Caco-2 (cell line): ENCODE results near the gene UBE2E2. TPM values are rescaled to one million over a fixed set of nuclear protein-coding genes. Genes with fewer than 3 reads are reported as not detected.

Source experiments
- BruUV-seq: library from RNA; stranded (reverse); fragments of 400-500 nt; replicated peaks from 2 replicates; lab custom pipeline; 2021; lab: Mats Ljungman, UMichigan
- CTCF ChIA-PET: fragments of 300-600 bp; sonication (Branson Sonifier 250); formaldehyde crosslinking; loops from one replicate; lab custom pipeline; 2022; ENCODE audit warnings: antibody characterized with exemption; lab: Charles Lee
- POLR2A ChIA-PET: fragments of 300-600 bp; sonication (Branson Sonifier 250); formaldehyde crosslinking; loops from one replicate; lab custom pipeline; 2022; ENCODE audit warnings: antibody characterized with exemption; lab: Charles Lee
- DNase-seq, 2 experiments: peaks; one replicate each; pipeline versions ENCODE4 v3.0.0 to v3.0.0-alpha.2; 2020 to 2022
- H3K27me3 ChIP-seq: replicated peaks from 2 replicates; pipeline ENCODE4 v1.6.0; 2011; ENCODE audit warnings: low read length; ENCODE audit not compliant: control insufficient read depth, insufficient read depth
- H3K36me3 ChIP-seq: 2 replicates; pipeline ENCODE4 v1.5.1; 2011; ENCODE audit warnings: low read length; ENCODE audit not compliant: control insufficient read depth, insufficient read depth
- H3K4me1 ChIP-seq: fragments of 250-450 bp; sonication (Bioruptor Pico); 2 replicates; pipeline ENCODE4 v1.5.1; 2020; ENCODE audit warnings: mild to moderate bottlenecking
- H3K4me3 ChIP-seq: 2 replicates; pipeline ENCODE4 v1.5.1; 2011; ENCODE audit warnings: low read depth, mild to moderate bottlenecking, control low read depth, low read length
- H3K9me3 ChIP-seq: fragments of 250-450 bp; sonication (Bioruptor Pico); 2 replicates; pipeline ENCODE4 v1.5.1; 2020; ENCODE audit warnings: mild to moderate bottlenecking, moderate library complexity
- H3K27ac Mint-ChIP-seq: one replicate; pipeline ENCODE4 v1.8.0; 2022; ENCODE audit warnings: mixed read lengths; ENCODE audit not compliant: unreplicated experiment
- H3K27me3 Mint-ChIP-seq: one replicate; pipeline ENCODE4 v1.8.0; 2022; ENCODE audit warnings: mixed read lengths; ENCODE audit not compliant: insufficient read depth, unreplicated experiment
- H3K36me3 Mint-ChIP-seq: one replicate; pipeline ENCODE4 v1.8.0; 2022; ENCODE audit warnings: mild to moderate bottlenecking, mixed read lengths; ENCODE audit not compliant: insufficient read depth, unreplicated experiment
- H3K4me1 Mint-ChIP-seq: one replicate; pipeline ENCODE4 v1.8.0; 2022; ENCODE audit warnings: low read depth, mixed read lengths; ENCODE audit not compliant: unreplicated experiment
- H3K4me3 Mint-ChIP-seq: one replicate; pipeline ENCODE4 v1.8.0; 2022; ENCODE audit warnings: mild to moderate bottlenecking, moderate library complexity, mixed read lengths; ENCODE audit not compliant: unreplicated experiment
- H3K9me3 Mint-ChIP-seq: one replicate; pipeline ENCODE4 v1.8.0; 2022; ENCODE audit warnings: mixed read lengths; ENCODE audit not compliant: unreplicated experiment
- intact Hi-C: fragments of 100-400 bp; cut with micrococcal nuclease; formaldehyde crosslinking; loops from one replicate; pipeline ENCODE4 v1.10.0; 2022; ENCODE audit not compliant: unreplicated experiment
- total RNA-seq: library from RNA; stranded (reverse); gene quantifications from 2 replicates; pipeline ENCODE4 v1.2.3, GENCODE V29; 2022
- TF ChIP-seq, protein P1 (sequence below), 2 experiments: fragments of 200-600 bp in 1 of 2; IDR thresholded peaks; 1 replicate in 1 of 2; 2 replicates in 1 of 2; pipeline versions ENCODE4 v1.5.1 to v1.8.0; 2011 to 2022; ENCODE audit warnings: antibody characterized with exemption in 1 of 2, control low read depth in 1 of 2, inconsistent platforms in 1 of 2, low read depth in 1 of 2, low read length in 1 of 2, mild to moderate bottlenecking in 1 of 2, moderate library complexity in 1 of 2; ENCODE audit not compliant: insufficient read depth in 1 of 2, severe bottlenecking in 1 of 2, unreplicated experiment in 1 of 2

The UBE2E2 gene
- total RNA-seq, 1 experiment from 2014 or later = 83.8 TPM

GRCh38 chr3:23242106-23242505 lies 39.0 kb downstream of the UBE2E2 start:
- no peak overlapping the region for H3K4me3 ChIP-seq
- no peaks in the 10 kb centered on the region for H3K36me3 Mint-ChIP-seq
- CTCF ChIA-PET = no interaction called here
- intact Hi-C loops = no loop called here
- H3K27ac Mint-ChIP-seq = no peak overlapping the region
- DNase-seq = no peak
- H3K27me3 Mint-ChIP-seq = no peaks in the 10 kb centered on the region
- no peak overlapping the region for H3K4me3 Mint-ChIP-seq
- POLR2A ChIA-PET = no interaction called here
- no peaks in the 10 kb centered on the region for H3K9me3 Mint-ChIP-seq
- H3K27me3 ChIP-seq = no peaks in the 10 kb centered on the region
- H3K9me3 ChIP-seq = no peaks in the 10 kb centered on the region
- no TSS peak for BruUV-seq
- peaks cover 16% of the 10 kb centered on the region for H3K4me1 Mint-ChIP-seq
- TF ChIP-seq, protein P1, sequence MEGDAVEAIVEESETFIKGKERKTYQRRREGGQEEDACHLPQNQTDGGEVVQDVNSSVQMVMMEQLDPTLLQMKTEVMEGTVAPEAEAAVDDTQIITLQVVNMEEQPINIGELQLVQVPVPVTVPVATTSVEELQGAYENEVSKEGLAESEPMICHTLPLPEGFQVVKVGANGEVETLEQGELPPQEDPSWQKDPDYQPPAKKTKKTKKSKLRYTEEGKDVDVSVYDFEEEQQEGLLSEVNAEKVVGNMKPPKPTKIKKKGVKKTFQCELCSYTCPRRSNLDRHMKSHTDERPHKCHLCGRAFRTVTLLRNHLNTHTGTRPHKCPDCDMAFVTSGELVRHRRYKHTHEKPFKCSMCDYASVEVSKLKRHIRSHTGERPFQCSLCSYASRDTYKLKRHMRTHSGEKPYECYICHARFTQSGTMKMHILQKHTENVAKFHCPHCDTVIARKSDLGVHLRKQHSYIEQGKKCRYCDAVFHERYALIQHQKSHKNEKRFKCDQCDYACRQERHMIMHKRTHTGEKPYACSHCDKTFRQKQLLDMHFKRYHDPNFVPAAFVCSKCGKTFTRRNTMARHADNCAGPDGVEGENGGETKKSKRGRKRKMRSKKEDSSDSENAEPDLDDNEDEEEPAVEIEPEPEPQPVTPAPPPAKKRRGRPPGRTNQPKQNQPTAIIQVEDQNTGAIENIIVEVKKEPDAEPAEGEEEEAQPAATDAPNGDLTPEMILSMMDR (IDR thresholded peaks at IDR 0.05; ENCODE audit: insufficient read depth in 1 of 2, low read depth in 1 of 2, low read length in 1 of 2, severe bottlenecking in 1 of 2, unreplicated experiment in 1 of 2) = no peak
- no peaks in the 10 kb centered on the region for H3K4me1 ChIP-seq
- H3K36me3 ChIP-seq = no peaks in the 10 kb centered on the region

DNA sequence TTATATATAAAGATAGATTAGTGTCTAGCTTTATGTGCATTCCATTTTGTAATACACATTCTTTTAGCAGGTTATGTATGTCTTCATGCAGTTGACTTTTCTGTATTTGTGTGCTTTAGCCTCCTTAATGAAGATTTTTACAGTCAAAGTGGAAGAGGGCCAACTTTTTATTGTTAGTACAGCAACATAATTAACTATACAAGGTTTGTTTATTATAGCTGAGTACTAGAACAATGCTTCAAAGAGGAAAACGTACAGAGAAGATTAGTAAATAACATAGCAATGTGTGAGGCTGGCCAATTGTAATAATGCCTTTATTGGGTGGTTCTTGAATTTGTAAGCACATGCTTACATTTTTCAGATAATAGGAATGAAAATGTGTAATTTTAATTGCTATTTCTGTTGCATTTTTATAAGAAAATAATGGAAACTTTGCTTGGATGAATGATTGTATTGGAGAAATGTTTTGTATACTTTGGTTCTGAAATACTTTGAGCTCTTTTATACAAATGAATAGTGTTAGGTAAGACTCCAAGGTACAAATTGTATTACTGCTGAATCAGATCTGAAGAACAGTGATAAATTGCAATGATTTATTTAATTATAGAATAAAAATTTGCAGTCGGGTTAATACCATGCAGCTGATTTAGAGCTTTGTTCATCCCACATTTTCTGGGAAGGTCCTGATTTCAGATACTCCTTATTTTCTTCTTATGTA lies 41.4 kb downstream of the UBE2E2 start:
- Mint-ChIP-seq H3K27ac (no peak overlapping the region), H3K4me1 (peaks cover 13% of the 10 kb centered on the region), H3K4me3 (no peak overlapping the region), H3K36me3 (no peaks in the 10 kb centered on the region), H3K27me3 (no peaks in the 10 kb centered on the region), H3K9me3 (no peaks in the 10 kb centered on the region)
- BruUV-seq = no TSS peak
- no peak for DNase-seq
- POLR2A ChIA-PET = no interaction called here
- intact Hi-C loops = no loop called here
- no peaks in the 10 kb centered on the region for H3K27me3 ChIP-seq
- H3K9me3 ChIP-seq = no peaks in the 10 kb centered on the region
- no peaks in the 10 kb centered on the region for H3K36me3 ChIP-seq
- H3K4me1 ChIP-seq = no peaks in the 10 kb centered on the region
- H3K4me3 ChIP-seq = no peak overlapping the region
- CTCF ChIA-PET = no interaction called here
- TF ChIP-seq, protein P1 (IDR thresholded peaks at IDR 0.05; ENCODE audit: insufficient read depth in 1 of 2, low read depth in 1 of 2, low read length in 1 of 2, severe bottlenecking in 1 of 2, unreplicated experiment in 1 of 2) = no peak

DNA sequence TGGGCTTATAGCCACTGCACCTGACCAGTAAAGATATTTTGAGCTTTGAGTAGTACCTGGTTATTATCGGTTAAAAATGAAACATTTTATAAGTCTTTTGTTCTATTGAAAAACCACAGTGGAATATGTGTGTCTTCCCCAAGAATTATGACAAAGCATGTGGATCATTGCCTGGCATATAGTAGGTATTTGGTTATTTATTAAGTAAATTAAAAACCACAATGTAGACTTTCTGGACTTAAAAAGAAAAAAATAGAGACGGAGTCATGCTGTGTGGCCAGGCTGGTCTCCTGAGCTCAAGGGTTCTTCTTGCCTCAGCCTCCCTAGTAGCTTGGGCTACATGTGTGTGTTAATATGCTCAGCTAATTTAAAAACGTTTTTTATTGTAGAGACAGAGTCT lies 43.5 kb downstream of the UBE2E2 start:
- Mint-ChIP-seq H3K9me3 (no peaks in the 10 kb centered on the region), H3K36me3 (no peaks in the 10 kb centered on the region), H3K27me3 (no peaks in the 10 kb centered on the region), H3K4me1 (peaks cover under 1% of the 10 kb centered on the region), H3K4me3 (no peak overlapping the region), H3K27ac (no peak overlapping the region)
- intact Hi-C loops = no loop called here
- no peaks in the 10 kb centered on the region for H3K9me3 ChIP-seq
- H3K27me3 ChIP-seq = no peaks in the 10 kb centered on the region
- POLR2A ChIA-PET = no interaction called here
- CTCF ChIA-PET = no interaction called here
- BruUV-seq = no TSS peak
- H3K4me1 ChIP-seq = no peaks in the 10 kb centered on the region
- H3K36me3 ChIP-seq = no peaks in the 10 kb centered on the region
- no peak for DNase-seq
- TF ChIP-seq, protein P1 (IDR thresholded peaks at IDR 0.05; ENCODE audit: insufficient read depth in 1 of 2, low read depth in 1 of 2, low read length in 1 of 2, severe bottlenecking in 1 of 2, unreplicated experiment in 1 of 2) = no peak
- no peak overlapping the region for H3K4me3 ChIP-seq
